HS-5 (cell line): Measurements from ENCODE around the gene DSG3.

Experiments used
- DNase-seq: peaks from one replicate; pipeline ENCODE4 v3.0.0-alpha.2; 2012; ENCODE audit warnings: low read depth

Gene DSG3, protein sequence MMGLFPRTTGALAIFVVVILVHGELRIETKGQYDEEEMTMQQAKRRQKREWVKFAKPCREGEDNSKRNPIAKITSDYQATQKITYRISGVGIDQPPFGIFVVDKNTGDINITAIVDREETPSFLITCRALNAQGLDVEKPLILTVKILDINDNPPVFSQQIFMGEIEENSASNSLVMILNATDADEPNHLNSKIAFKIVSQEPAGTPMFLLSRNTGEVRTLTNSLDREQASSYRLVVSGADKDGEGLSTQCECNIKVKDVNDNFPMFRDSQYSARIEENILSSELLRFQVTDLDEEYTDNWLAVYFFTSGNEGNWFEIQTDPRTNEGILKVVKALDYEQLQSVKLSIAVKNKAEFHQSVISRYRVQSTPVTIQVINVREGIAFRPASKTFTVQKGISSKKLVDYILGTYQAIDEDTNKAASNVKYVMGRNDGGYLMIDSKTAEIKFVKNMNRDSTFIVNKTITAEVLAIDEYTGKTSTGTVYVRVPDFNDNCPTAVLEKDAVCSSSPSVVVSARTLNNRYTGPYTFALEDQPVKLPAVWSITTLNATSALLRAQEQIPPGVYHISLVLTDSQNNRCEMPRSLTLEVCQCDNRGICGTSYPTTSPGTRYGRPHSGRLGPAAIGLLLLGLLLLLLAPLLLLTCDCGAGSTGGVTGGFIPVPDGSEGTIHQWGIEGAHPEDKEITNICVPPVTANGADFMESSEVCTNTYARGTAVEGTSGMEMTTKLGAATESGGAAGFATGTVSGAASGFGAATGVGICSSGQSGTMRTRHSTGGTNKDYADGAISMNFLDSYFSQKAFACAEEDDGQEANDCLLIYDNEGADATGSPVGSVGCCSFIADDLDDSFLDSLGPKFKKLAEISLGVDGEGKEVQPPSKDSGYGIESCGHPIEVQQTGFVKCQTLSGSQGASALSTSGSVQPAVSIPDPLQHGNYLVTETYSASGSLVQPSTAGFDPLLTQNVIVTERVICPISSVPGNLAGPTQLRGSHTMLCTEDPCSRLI

DNA sequence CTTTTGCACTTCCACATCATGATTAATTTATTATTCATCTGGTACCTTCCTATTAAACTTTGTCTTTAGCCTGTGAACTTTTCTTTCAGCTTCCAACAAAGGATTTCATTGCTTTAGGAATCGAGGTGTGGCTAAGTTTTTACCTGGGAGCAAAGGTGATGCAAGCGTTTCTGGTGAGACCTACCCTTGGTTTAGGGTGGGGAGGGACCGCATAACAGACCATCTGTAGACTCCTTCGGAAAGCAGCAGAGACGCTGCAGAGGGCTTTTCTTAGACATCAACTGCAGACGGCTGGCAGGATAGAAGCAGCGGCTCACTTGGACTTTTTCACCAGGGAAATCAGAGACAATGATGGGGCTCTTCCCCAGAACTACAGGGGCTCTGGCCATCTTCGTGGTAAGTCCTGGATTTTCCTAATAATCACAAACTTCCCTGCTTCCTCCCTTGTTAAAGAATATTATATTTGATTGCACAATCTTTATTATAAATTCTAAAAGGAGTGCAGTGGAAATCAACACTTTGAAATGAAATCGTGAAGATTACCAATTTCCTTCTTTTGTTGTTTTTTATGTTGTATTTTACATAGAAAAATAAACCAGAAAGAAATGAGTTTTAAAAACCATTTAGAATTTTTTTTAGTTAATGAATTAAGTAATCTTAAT is at the start of gene DSG3:
DSG3 (plus strand) TSS at position 212 of the 662 bp plus-strand sequence; CDS start at position 349, 137 bp downstream.
- DNase-seq = no peak

DNA sequence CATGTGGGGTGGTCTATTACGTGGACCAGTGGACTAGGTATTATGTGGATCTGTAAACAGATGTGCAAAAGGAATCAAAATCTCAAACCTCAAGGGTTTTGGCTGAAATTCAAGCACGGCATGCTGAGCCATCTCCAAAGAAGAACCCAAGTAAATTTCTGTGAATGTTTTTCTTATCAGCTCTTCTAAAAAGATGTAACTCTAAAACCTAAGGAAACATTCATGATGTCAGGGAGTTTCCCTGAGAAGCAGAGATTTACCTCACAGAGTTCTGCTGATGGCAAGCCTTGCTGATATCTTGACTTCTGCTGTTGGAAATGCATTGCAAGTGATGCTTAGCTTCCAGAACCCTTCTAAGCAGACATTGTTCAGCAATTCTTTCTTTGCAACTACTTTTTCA is 49.4 kb upstream of the DSG3 start:
- no peak for DNase-seq

DNA sequence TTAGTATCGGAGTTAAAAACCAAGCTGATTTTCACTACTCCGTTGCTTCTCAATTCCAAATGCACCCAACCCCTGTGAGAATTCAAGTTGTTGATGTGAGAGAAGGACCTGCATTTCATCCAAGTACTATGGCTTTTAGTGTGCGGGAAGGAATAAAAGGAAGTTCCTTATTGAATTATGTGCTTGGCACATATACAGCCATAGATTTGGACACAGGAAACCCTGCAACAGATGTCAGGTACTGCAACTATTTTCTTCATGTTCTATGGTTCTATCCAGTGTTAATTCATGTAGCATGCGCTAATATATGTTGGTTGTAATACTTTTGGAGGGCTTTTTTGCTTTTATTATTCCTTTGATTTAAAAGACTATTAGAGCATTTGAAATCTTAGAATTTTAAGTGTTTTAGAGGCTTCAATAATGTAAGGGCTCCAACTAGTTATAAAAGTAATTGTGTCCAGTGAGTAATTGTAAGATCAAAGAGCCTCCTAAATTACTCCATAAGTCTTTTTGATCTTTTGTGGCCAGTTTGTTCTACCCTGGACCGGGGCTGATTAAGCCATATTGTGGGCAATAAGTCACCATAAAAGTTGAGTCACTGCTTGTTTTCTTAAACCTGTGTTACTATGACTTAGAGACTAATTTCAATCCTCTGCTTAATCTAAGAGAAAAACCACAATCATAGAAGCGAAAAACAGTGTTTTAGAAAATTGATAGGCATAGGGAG is 48.1 kb upstream of the DSG3 start:
- no peak for DNase-seq

DNA sequence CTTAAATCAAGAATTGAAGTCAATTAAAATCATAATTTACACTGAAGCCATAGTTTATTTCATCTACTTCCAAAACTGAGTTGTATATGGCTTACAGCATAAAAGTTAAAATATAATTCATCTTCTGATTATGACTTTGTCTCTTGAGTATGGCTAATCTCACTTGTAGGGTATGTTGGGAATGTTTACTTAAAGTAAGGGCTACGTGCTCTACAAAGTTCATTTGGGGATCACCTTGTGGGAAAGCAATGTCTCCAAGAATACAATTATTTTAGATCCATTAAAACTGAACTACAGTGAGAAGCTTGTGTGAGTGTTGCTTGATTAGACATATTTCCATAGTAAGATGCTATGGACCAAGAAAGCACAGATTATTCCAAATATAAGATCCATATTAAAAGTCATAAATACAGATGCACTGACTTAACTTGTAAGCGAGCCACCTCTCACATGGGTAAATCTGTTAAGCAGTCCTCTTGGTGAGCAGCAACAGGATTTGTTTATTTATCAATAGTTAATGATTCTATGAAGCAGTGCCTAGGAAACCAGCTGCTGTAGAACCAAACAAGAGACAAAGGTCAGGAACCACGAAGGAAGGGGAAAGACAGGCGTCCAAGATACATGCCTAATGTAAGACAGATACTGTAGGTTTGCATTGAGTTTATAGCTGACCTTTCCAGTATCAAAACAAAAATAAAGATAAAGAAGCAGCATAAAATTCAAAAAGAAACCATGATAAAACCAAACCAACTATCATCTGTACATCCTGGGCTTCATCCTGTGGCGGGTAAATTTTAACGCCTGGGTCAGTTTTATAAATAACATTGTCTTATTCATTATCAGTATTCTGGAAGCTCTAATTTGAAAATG is 46.1 kb upstream of the DSG3 start:
- no peak for DNase-seq

DNA sequence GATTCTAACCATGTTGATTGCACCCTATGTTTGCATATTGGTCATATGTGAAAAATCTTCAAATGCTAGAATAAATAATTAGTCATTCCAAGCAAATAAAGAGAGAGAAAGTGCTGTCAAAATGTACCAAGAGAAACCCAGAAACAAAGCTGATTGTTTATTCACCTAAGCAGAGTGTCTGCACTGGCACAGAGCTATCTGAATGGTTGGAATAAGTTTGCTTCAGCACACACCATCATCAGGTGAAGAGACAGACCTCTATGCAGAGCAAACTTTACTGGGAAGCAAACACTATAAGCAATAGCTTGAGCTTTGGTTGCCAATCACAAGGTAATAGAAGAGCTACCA is 45.5 kb upstream of the DSG3 start:
- no peak for DNase-seq

DNA sequence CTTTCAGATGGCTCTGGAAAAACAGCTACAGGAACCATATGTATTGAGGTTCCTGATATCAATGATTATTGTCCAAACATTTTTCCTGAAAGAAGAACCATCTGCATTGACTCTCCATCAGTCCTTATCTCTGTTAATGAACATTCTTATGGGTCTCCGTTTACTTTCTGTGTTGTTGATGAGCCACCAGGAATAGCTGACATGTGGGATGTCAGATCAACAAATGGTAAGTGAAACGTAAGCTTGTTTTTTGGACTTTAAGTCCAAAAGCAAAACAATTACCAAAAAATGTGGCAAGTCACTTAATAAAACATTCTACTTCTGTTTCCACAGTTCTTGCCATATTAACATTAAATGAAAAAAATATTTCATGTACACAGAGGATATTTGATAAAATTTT is 44.1 kb upstream of the DSG3 start:
- DNase-seq = no peak

DNA sequence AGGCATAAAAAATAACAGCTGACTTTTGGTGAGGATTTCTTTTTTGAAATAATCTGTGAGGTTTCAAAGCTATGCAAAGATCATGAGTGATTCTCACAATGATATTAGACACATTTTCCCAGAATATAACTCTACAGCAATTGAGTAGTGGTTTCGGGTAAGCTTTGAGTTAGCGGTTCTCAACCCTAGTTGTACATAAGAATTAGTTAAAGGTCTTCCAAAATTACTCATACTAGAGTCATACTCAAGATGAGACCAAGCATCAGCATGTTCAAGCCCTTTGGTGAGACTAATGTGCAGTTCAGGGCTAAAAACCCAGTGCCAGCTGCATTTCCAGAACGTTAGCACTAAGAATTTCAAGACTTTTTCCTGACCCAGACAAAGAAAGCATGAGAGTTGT is 39.9 kb upstream of the DSG3 start:
- no peak for DNase-seq

DNA sequence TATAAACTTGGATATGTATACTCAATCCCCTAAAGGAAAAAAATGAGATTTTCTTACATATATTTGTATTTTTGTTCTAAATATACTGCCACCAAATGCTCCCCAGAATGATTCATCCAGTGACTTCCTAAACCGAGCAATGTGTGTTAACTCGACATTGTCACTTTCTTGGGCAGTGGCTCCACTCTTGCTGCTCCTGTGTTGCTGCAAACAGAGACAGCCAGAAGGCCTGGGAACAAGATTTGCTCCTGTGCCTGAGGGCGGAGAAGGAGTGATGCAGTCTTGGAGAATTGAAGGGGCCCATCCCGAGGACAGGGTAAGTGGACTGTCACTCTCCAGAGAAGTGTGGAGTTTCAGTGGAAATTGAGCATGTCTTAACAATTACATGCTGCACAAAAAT is 38.3 kb upstream of the DSG3 start:
- DNase-seq = no peak

DNA sequence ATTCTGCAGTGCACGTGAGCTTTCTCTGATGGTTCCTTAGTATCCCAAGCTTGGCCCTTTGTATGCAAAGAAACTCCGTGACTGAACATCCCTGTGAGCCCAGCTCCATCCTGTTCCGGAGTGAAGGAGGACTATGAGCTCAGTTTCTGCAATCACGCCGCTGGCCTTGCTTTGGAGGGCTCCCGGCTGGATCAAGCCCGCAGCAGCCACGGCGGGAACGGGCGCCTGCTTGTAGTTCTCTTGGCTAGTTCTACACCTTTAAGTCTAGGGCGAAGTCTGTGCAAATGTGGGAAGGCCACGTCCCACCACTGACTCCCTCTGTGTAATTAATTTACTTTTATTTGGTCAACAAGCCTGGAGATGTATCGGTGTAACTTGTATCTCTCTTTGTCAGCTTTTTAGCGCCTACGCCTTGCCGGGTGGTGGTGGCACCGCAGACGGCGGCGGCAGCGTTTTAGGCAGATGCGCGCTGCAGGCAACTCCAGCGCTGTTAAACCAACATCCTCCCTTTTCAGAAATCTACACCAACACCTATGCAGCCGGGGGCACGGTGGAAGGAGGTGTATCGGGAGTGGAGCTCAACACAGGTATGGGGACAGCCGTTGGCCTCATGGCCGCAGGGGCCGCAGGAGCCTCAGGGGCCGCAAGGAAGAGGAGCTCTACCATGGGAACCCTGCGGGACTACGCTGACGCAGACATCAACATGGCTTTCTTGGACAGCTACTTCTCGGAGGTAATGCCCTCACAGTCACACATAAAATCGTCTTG is 36.6 kb upstream of the DSG3 start:
- DNase-seq = no peak

DNA sequence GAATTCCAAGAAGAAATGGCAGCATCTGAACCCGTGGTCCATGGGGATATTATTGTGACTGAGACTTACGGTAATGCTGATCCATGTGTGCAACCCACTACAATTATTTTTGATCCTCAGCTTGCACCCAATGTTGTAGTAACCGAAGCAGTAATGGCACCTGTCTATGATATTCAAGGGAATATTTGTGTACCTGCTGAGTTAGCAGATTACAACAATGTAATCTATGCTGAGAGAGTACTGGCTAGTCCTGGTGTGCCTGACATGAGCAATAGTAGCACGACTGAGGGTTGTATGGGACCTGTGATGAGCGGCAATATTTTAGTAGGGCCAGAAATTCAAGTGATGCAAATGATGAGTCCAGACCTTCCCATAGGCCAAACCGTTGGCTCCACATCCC is 34.4 kb upstream of the DSG3 start:
- no peak for DNase-seq

DNA sequence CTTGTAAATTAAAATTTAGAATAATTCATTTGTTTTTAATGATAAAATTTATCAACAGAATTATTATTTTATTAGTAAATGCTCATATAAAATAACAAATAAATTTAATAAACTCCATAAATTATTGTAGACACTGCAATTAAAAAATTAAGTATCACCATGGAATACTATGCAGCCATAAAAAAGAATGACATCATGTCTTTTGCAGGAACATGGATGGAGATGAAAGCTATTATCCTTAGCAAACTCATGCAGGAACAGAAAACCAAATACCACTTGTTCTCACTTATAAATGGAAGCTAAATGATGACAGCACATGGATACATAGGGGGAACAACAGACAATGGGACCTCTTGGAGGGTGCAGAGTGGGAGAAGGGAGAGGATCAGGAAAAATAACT is 29.7 kb upstream of the DSG3 start:
- DNase-seq = no peak

DNA sequence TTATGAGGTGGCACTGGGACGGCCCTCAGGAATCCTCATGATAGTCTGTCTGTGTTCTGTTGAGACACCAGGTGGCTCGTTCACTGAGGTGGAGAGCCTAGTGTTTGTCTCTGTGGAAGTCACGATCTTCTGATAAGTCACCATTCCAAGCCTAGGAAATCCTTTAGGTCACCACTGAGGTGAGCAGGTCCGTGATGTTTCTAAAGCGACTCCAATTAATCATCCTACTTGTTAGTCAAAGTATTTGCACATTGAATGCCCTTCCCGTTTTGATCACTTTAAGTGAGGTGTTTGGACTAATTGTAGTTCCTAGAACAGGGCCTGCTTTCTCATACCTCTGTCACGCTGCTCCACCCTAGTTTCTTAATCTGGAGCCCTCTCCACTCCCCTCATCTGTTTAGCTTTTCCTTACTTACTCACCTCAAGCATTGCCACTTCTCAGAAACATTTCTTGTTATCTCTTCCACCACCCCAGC is 28.0 kb upstream of the DSG3 start:
- no peak for DNase-seq

DNA sequence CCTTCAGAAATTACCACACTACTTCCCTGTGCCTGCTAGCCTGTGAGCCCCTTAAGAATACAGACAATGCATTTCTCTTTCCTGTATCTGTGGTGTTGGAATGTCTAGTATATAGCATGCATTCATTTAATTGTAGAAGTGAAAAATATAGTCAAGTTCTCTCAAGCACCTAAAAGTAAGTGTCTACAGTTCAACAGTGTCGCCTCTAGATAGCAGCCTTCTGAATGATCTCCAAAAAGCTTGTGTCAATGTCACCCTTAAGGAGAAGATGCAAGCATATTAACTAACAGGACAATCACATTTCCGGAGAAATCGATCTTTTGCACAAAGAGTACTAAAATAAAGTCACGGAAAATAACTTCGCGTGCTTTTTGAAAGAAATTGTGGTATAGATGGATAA is 27.5 kb upstream of the DSG3 start:
- no peak for DNase-seq

DNA sequence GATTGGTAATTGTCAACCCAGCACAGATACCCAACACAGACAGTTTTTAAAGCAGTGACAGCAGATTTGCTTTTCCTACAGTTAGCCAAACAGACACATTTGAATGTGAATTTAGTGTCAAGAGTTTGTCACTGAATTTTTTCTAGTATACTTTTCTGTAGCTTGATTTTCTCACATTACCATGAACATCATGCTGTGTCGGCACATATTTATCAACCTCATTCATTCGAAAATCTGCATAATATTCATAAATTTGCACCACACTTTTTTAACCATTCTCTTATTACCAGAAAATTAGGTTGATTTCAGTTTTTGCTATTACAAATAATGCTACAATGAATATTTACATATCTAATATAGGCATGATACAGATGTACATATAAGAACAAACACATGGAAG is 27.0 kb upstream of the DSG3 start:
- no peak for DNase-seq

DNA sequence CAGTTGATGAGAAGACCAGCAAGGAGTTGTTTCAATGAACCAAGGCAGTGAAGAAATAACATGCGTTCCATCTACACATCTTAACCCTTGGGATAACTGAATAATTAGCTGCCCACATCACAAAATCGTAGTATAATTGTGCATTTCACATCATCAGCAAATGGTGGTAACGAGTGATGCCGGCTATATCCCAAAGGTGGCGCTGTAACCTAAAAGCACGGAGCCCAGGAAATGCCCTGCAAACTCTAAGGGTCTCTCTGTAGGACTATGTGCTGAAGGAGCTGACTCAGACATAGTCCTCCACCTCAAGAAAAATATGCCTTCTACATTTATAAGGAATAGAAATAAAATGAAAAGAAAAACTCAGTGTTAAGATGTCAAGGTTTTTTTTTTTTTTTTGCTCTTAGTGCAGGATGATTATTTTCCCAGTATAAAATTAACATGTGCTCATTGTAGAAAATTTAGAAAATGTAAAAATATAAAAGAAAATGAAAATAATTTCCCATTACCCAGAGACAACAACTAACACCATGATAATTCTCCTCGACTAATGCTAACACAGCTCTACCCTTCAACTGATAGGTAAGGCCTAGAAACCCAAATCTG is 23.1 kb upstream of the DSG3 start:
- peak; percentile 6 for DNase-seq

DNA sequence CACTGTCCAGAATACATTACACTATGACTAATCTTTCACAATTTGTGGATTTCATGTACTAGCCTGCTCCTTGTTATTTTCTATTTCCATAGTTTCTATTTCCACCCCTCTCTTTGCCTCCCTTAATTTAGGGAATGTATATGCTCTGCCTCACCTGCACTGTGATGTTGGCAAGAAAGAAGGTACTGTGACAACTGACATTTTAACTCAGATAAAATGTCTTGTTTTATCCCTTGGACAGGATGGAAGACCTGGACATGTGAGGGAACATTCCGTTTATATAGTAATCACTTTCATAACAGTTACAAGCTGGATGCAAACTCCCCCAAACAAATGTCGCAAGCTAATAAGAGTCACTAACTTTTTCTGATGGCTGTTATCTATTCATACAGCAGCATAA is 21.5 kb upstream of the DSG3 start:
- no peak for DNase-seq

DNA sequence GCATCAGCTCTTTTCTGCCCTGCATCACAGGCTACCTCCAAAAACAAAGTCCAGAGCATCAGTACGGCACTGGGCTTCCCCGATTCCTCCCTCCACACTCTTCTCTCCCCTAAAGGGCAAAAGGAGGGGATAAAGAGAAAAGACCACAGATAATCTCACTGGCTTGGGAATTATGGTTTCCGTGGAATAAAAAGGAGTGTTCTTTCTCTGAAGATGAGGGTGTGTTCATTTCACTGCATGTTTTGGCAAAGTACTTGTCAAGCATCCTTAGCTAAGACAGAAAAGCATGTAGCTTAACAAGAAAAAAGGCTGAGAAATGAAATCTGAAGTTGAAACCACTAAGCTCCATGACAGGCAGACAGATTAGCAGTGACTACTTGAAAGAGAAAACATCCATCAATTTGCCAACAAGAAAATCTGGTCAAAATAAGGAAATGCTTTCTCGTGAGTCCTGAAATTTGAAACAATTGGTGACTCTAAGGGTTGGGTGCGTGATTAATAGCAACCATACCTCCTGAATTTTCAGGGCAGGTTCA is 20.6 kb upstream of the DSG3 start:
- no peak for DNase-seq

DNA sequence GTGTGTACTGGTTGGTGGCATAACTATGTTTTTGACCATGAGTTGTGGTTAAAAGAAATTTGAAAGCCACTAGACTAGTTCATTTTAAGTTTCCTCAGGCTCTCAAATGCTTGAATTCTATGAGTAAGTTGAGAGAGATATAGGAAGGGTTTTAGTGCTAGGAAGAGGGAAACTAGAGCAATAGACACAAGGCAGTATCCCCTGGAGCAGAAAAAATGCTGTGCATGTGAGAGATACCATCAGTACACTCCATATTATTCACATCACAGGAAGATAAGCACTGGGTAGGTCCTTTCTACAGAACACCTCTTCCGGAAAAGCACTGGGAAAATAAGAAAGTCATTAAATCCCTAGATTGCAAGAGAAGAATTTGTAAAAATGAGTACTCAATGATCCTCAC is 19.3 kb upstream of the DSG3 start:
- DNase-seq = no peak

DNA sequence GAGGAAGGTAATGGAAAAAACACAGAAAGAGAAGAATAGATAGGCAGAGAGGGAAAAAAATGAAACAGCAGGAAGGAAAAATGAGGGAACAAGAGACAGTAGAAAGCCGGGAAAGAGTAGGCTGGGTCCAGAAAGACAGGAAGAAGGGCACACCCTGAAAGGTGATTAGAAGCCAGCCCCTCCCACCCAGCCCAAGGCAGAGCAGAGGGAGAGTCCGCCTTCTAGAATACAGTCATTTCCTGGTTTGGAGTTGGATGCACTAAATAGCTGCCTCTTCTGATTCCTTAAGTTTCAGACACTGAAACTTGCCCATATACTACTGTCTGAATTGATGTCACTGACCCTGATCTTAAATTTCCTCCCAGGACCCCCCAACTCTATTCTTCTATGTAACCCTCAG is 17.9 kb upstream of the DSG3 start:
- no peak for DNase-seq
